Mesothelial cell of epicardium (in vitro differentiated cells): Measurements from ENCODE around the gene RAB34. TPM values are rescaled to one million over a fixed set of nuclear protein-coding genes. Genes with fewer than 3 reads are reported as not detected.

Source experiments
- DNase-seq, 2 experiments: peaks; one replicate each; pipeline ENCODE4 v3.0.0; 2021; ENCODE audit warnings: low spot score in 2 of 2; ENCODE audit not compliant: unreplicated experiment in 2 of 2
- H3K27ac Mint-ChIP-seq: 2 replicates; pipeline ENCODE4 v1.8.0; 2021; ENCODE audit warnings: mixed read lengths
- H3K27me3 Mint-ChIP-seq: 2 replicates; pipeline ENCODE4 v1.8.0; 2021; ENCODE audit warnings: low read depth, mixed read lengths
- H3K36me3 Mint-ChIP-seq: 2 replicates; pipeline ENCODE4 v1.8.0; 2021; ENCODE audit warnings: mixed read lengths
- H3K4me1 Mint-ChIP-seq: 2 replicates; pipeline ENCODE4 v1.8.0; 2021; ENCODE audit warnings: mixed read lengths
- H3K4me3 Mint-ChIP-seq: 2 replicates; pipeline ENCODE4 v1.8.0; 2021; ENCODE audit warnings: mild to moderate bottlenecking, moderate library complexity, mixed read lengths
- H3K9me3 Mint-ChIP-seq: 2 replicates; pipeline ENCODE4 v1.8.0; 2021; ENCODE audit warnings: mixed read lengths
- total RNA-seq: library from RNA; stranded (reverse); gene quantifications from 3 replicates; pipeline ENCODE4 v1.2.1, GENCODE V29; 2021
- TF ChIP-seq, protein P1 (sequence below): fragments of 200-600 bp; sonication (generic); IDR thresholded peaks from one replicate; pipeline ENCODE4 v1.5.0; 2021; ENCODE audit warnings: antibody characterized with exemption; ENCODE audit not compliant: unreplicated experiment

Gene RAB34
- total RNA-seq, 1 donor from 2014 or later, result 172 TPM

DNA sequence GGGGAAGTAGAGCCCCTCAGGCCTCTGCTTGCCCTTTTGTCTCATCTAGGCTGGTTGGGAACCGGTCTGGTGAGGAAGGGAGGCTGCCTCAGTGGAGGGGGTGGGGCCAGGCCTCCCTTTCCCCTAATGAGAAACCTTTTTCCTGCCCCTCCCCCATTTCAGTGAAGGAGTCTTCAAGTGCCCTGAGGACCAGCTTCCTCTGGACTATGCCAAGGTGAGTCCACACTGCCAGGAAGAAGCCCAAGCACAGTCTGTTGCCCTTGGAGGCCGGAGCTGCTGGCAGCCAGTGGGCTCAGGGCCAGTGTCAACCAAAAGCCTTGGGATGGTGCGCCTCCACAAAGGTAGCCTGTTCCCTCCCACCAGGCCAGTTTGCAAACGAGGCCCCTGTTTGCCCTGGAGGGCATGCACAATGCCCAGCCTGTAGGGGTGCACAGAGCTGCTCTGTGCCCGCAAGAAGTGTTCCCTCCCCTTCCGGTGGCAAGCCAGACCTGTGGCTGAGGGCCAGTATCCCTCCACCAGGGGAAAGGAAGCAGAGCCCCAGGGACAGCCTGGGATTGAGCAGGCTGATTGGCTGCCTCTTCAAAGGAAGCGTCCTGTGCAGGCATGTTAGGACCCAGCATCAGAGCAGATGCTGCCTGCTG, 29.5 kb upstream of the RAB34 start:
- no peaks in the 10 kb centered on the region for H3K9me3 Mint-ChIP-seq
- DNase-seq, result no peak
- peak overlapping the region; percentile 89 for H3K4me3 Mint-ChIP-seq
- H3K36me3 Mint-ChIP-seq, result peaks cover 3% of the 10 kb centered on the region
- peaks cover 32% of the 10 kb centered on the region for H3K4me1 Mint-ChIP-seq
- TF ChIP-seq, protein P1, sequence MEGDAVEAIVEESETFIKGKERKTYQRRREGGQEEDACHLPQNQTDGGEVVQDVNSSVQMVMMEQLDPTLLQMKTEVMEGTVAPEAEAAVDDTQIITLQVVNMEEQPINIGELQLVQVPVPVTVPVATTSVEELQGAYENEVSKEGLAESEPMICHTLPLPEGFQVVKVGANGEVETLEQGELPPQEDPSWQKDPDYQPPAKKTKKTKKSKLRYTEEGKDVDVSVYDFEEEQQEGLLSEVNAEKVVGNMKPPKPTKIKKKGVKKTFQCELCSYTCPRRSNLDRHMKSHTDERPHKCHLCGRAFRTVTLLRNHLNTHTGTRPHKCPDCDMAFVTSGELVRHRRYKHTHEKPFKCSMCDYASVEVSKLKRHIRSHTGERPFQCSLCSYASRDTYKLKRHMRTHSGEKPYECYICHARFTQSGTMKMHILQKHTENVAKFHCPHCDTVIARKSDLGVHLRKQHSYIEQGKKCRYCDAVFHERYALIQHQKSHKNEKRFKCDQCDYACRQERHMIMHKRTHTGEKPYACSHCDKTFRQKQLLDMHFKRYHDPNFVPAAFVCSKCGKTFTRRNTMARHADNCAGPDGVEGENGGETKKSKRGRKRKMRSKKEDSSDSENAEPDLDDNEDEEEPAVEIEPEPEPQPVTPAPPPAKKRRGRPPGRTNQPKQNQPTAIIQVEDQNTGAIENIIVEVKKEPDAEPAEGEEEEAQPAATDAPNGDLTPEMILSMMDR, result no peak
- H3K27ac Mint-ChIP-seq, result peak overlapping the region; percentile 98
- H3K27me3 Mint-ChIP-seq, result no peaks in the 10 kb centered on the region

DNA sequence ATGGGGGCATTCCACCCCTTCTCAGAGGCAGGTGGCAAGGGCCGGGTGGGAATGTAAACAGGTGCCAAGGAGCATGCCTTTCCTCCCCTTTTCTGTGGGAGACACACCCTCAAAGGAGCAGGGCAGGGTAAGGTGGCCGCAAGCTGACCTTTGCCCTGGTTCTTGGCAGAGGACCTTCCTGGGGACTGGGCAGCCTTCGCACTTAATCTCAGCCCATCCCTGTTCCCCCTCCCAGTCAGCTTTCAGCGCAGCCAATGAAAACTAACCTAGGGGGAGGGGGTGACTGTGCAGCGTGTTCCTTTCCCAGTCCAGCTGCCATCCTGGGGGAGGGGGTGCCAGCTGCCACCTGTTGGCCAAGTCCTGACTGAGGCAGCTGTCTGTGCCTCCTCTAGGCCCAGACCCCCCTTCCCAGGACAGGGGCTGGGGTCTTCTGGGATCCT, 29.0 kb upstream of the RAB34 start:
- Mint-ChIP-seq H3K27me3 (no peaks in the 10 kb centered on the region), H3K4me3 (peak overlapping the region; percentile 89), H3K4me1 (peaks cover 32% of the 10 kb centered on the region), H3K9me3 (no peaks in the 10 kb centered on the region), H3K27ac (peak overlapping the region; percentile 98), H3K36me3 (peaks cover 3% of the 10 kb centered on the region)
- TF ChIP-seq, protein P1, result no peak
- no peak for DNase-seq

DNA sequence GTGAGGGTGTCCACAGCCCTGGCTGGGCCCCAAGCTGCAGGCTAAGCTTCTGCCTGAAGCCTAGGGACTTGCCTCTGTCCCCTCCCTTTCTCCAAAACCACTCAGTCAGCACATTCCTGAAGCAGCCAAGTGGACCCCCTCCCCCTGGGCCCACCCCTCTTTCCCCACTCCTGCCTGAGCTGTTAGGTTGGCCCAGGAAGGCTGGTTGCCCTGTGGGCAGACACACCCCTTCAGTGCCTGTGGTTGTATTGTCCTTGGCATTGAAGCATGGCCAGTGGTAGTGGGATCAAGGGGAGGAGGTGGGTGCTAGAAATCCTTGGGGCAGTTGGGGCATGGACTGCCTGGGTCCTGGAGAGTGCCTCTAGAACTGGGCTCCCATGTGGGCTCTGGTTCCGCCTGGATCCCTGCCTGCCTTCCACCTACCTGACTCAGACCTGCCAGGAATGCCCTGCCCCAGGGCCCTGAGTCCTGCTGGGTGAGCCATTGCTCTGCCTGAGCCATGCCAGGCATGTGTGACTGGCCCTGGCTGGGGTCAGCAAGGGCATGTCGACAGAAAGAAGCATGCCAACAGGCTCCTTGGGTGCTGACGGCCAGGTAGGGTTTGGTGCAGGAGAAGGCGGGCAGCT, 28.2 kb upstream of the RAB34 start:
- H3K27ac Mint-ChIP-seq, result peak overlapping the region; percentile 98
- TF ChIP-seq, protein P1, result no peak
- peak in 1 of 2 experiments; percentile 56 for DNase-seq
- H3K36me3 Mint-ChIP-seq, result peaks cover 3% of the 10 kb centered on the region
- H3K4me3 Mint-ChIP-seq, result peak overlapping the region; percentile 89
- no peaks in the 10 kb centered on the region for H3K9me3 Mint-ChIP-seq
- H3K4me1 Mint-ChIP-seq, result peaks cover 32% of the 10 kb centered on the region
- no peaks in the 10 kb centered on the region for H3K27me3 Mint-ChIP-seq

DNA sequence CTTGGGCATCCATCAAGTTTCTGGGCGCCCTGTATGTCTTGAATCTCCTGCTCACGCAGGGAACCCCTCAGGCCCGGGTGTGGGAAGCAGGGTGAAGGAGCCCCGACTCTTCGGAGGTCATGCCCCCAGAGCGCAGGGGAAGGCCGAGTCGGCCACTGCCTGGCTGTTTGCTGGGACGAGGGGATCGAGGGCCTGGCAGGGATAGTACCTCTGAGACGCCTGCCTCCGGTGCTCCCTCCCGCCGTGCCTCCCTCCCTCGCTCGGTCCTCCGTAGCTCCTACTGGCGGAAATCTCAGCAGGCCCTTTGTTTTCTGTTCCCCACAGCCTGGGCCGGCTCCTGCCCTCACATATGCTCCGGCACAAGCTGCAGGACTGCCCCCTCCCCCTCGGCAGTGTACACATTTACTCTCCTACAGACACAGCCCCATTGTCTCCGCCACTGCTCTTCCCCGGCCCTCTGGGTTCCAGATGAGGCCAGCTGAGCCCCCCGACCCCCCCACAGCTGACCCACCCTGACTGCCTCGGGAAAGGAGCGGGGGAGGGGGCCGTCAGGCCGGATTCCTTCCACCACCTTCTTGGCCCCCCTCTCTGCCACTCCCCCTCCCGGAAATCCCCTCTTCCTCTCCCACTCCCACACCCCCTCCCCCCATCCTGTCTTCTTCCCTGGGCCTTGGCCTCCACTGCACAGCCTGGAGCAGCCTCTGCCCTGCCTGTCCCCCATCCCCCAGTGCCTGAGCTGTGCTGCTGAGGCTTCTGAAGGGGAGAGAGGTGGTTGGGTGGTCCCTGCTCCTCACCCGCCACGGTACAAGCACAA, 27.5 kb upstream of the RAB34 start:
- peak overlapping the region; percentile 89 for H3K4me3 Mint-ChIP-seq
- TF ChIP-seq, protein P1, result no peak
- peaks cover 3% of the 10 kb centered on the region for H3K36me3 Mint-ChIP-seq
- peak overlapping the region; percentile 98 for H3K27ac Mint-ChIP-seq
- H3K27me3 Mint-ChIP-seq, result no peaks in the 10 kb centered on the region
- peaks cover 30% of the 10 kb centered on the region for H3K4me1 Mint-ChIP-seq
- no peaks in the 10 kb centered on the region for H3K9me3 Mint-ChIP-seq
- peak; percentile 62 to 70 for DNase-seq

DNA sequence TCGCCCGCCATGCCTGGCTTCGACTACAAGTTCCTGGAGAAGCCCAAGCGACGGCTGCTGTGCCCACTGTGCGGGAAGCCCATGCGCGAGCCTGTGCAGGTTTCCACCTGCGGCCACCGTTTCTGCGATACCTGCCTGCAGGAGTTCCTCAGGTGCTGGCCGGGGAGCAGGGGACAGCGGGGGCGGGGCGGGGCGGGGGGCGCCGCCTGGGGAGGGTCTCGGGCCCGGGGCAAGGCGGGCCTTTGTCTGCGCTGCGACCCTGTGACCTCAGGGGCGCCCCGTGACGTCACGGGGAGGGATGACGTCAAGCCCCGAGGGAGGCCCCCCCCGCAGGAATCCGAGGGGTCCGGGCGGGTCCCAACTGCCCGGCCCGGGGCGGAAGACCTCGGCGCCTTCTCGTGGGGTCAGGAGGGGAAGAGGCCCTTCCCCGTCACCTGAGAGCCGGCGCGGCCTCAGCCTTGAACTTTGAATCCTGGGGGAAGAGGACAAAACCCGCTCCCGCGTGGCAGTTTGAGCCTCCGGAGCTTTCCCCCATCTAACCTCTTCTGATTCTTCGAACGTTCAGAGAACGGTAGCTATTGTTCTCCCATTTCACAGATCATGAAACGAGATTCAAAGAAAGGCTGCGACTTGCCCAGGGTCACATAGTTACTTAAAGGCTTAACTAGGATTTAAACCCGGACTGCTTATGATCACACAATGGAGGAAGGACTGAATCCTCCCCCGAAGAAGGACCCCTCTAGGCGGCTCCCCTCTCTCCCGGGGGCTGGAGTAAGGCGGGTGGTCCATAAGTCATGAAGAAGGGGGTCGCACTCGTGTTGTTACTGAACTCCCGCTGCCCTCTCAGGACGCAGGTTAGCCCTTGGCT, 26.7 kb upstream of the RAB34 start:
- no peaks in the 10 kb centered on the region for H3K9me3 Mint-ChIP-seq
- H3K27me3 Mint-ChIP-seq, result no peaks in the 10 kb centered on the region
- peak overlapping the region; percentile 98 for H3K27ac Mint-ChIP-seq
- DNase-seq, result peak in 1 of 2 experiments; percentile 59
- TF ChIP-seq, protein P1, result no peak
- peak overlapping the region; percentile 89 for H3K4me3 Mint-ChIP-seq
- H3K36me3 Mint-ChIP-seq, result peaks cover 3% of the 10 kb centered on the region
- peaks cover 32% of the 10 kb centered on the region for H3K4me1 Mint-ChIP-seq
